Measurements from ENCODE around the gene HNRNPH1. TPM values are rescaled to one million over a fixed set of nuclear protein-coding genes. Genes with fewer than 3 reads are reported as not detected.
A peak's percentile ranks its signal among the peaks of the same experiment; 100 is the strongest.

The HNRNPH1 gene
- total RNA-seq, 2 experiments from 2014 or later = 634 to 659 TPM

- DNase-seq (no peak), ATAC-seq (no peak)
- H3K27ac Mint-ChIP-seq = peak overlapping the region; percentile 84
- peaks cover 57% of the 10 kb centered on the region for H3K4me1 Mint-ChIP-seq
- H3K9me3 Mint-ChIP-seq (ENCODE audit: low read depth) = no peaks in the 10 kb centered on the region
- POLR2A ChIA-PET = interaction anchor here (0.6 to 4.5 kb wide), 5 partner anchors 8 to 81 kb away, joined by 3 to 59 read pairs (median 3); partner anchors contain the start of gene RUFY1
- CTCF ChIA-PET = interaction anchor here (0.8 to 1.9 kb wide), 4 partner anchors 9 to 61 kb away, joined by 3 to 7 read pairs (median 4); no protein-coding TSS in a partner anchor
- H3K36me3 Mint-ChIP-seq (ENCODE audit: low read depth) = peaks cover 73% of the 10 kb centered on the region
- intact Hi-C loops (cut with DNase I, micrococcal nuclease) = loop anchor here (5.0 to 10.0 kb wide), 7 partner anchors 64 to 1624 kb away; partner anchors contain the start of genes MGAT4B (in 1 of the 2), RACK1 (in 1 of the 2), RNF130 (in 1 of the 2) and SQSTM1 (in 1 of the 2)
- H3K4me3 Mint-ChIP-seq = peak overlapping the region; percentile 94
- H3K27me3 Mint-ChIP-seq = no peaks in the 10 kb centered on the region
Observed at GRCh38 chr5:179620703-179621350, 2.6 kb downstream of the HNRNPH1 start.

- POLR2A ChIA-PET = interaction anchor here (1.2 to 4.5 kb wide), 3 partner anchors 8 to 70 kb away, joined by 3 to 59 read pairs (median 5); partner anchors contain the start of gene RUFY1
- CTCF ChIA-PET = interaction anchor here (1.8 to 1.9 kb wide), 2 partner anchors 8 to 49 kb away, joined by 6 to 7 read pairs; no protein-coding TSS in a partner anchor
- intact Hi-C loops (cut with DNase I, micrococcal nuclease) = loop anchor here (5.0 to 10.0 kb wide), 7 partner anchors 63 to 1625 kb away; partner anchors contain the start of genes MGAT4B (in 1 of the 2), RACK1 (in 1 of the 2), RNF130 (in 1 of the 2) and SQSTM1 (in 1 of the 2)
- peak overlapping the region; percentile 94 for H3K4me3 Mint-ChIP-seq
- ATAC-seq (no peak), DNase-seq (no peak)
- H3K9me3 Mint-ChIP-seq (ENCODE audit: low read depth) = no peaks in the 10 kb centered on the region
- H3K4me1 Mint-ChIP-seq = peaks cover 60% of the 10 kb centered on the region
- no peaks in the 10 kb centered on the region for H3K27me3 Mint-ChIP-seq
- peaks cover 77% of the 10 kb centered on the region for H3K36me3 Mint-ChIP-seq (ENCODE audit: low read depth)
- peak overlapping the region; percentile 84 for H3K27ac Mint-ChIP-seq
Observed at GRCh38 chr5:179620293-179620692, 3.2 kb downstream of the HNRNPH1 start.

GRCh38 chr5:179619776-179620175, 3.7 kb downstream of the HNRNPH1 start:
- ChIA-PET POLR2A (interaction anchor here (1.2 kb wide), 1 partner anchor 69 kb away, joined by 3 read pairs; the partner anchor contains the start of gene RUFY1), CTCF (interaction anchor here (1.0 to 1.8 kb wide), 2 partner anchors 49 to 143 kb away, joined by 3 to 6 read pairs; no protein-coding TSS in a partner anchor)
- Mint-ChIP-seq H3K9me3 (ENCODE audit: low read depth) (no peaks in the 10 kb centered on the region), H3K27me3 (no peaks in the 10 kb centered on the region), H3K4me1 (peaks cover 58% of the 10 kb centered on the region), H3K36me3 (ENCODE audit: low read depth) (peaks cover 82% of the 10 kb centered on the region), H3K4me3 (peak overlapping the region; percentile 94), H3K27ac (peak overlapping the region; percentile 37)
- DNase-seq (no peak), ATAC-seq (no peak)
- intact Hi-C loops (cut with DNase I, micrococcal nuclease) = loop anchor here (5.0 to 10.0 kb wide), 7 partner anchors 62 to 1625 kb away; partner anchors contain the start of genes MGAT4B (in 1 of the 2), RACK1 (in 1 of the 2), RNF130 (in 1 of the 2) and SQSTM1 (in 1 of the 2)

- Mint-ChIP-seq H3K4me3 (peak overlapping the region; percentile 94), H3K27ac (peak overlapping the region; percentile 86), H3K36me3 (ENCODE audit: low read depth) (peaks cover 89% of the 10 kb centered on the region), H3K9me3 (ENCODE audit: low read depth) (no peaks in the 10 kb centered on the region), H3K4me1 (peaks cover 56% of the 10 kb centered on the region), H3K27me3 (no peaks in the 10 kb centered on the region)
- ATAC-seq = no peak
- CTCF ChIA-PET = interaction anchor here (1.0 to 1.8 kb wide), 2 partner anchors 50 to 144 kb away, joined by 3 to 6 read pairs; no protein-coding TSS in a partner anchor
- POLR2A ChIA-PET = no interaction called here
- DNase-seq = no peak
- intact Hi-C loops (cut with DNase I, micrococcal nuclease) = no loop called here
Observed at GRCh38 chr5:179618923-179619554, 4.4 kb downstream of the HNRNPH1 start.

- Mint-ChIP-seq H3K4me3 (peak overlapping the region; percentile 29), H3K36me3 (ENCODE audit: low read depth) (peaks cover 91% of the 10 kb centered on the region), H3K4me1 (peaks cover 64% of the 10 kb centered on the region), H3K27ac (peak overlapping the region; percentile 77), H3K9me3 (ENCODE audit: low read depth) (no peaks in the 10 kb centered on the region), H3K27me3 (no peaks in the 10 kb centered on the region)
- CTCF ChIA-PET = no interaction called here
- no peak for DNase-seq
- intact Hi-C loops (cut with DNase I, micrococcal nuclease) = no loop called here
- POLR2A ChIA-PET = no interaction called here
- no peak for ATAC-seq
Observed at GRCh38 chr5:179617930-179618329, 5.5 kb downstream of the HNRNPH1 start.

- H3K27me3 Mint-ChIP-seq = no peaks in the 10 kb centered on the region
- no peak overlapping the region for H3K4me3 Mint-ChIP-seq
- peaks cover 63% of the 10 kb centered on the region for H3K4me1 Mint-ChIP-seq
Observed at GRCh38 chr5:179616002-179616594, 7.4 kb downstream of the HNRNPH1 start.

GRCh38 chr5:179615203-179615602, 8.3 kb downstream of the HNRNPH1 start:
- H3K4me3 Mint-ChIP-seq = no peak overlapping the region
- CTCF ChIA-PET = interaction anchor here (0.6 kb wide), 1 partner anchor 32 kb away, joined by 3 read pairs; no protein-coding TSS in a partner anchor
- no peak overlapping the region for H3K27ac Mint-ChIP-seq
- intact Hi-C loops (cut with DNase I, micrococcal nuclease) = no loop called here
- ATAC-seq (no peak), DNase-seq (no peak)
- H3K27me3 Mint-ChIP-seq = no peaks in the 10 kb centered on the region
- POLR2A ChIA-PET = interaction anchor here (0.8 to 5.8 kb wide), 2 partner anchors 7 to 88 kb away, joined by 4 to 59 read pairs; partner anchors contain the start of gene HNRNPH1
- no peaks in the 10 kb centered on the region for H3K9me3 Mint-ChIP-seq (ENCODE audit: low read depth)
- peaks cover 62% of the 10 kb centered on the region for H3K4me1 Mint-ChIP-seq
- peaks cover 87% of the 10 kb centered on the region for H3K36me3 Mint-ChIP-seq (ENCODE audit: low read depth)

More at GRCh38 chr5:179616002-179616594, 7.4 kb downstream of the HNRNPH1 start:
- DNase-seq (no peak), ATAC-seq (no peak)
- Mint-ChIP-seq H3K9me3 (ENCODE audit: low read depth) (no peaks in the 10 kb centered on the region), H3K27ac (peak overlapping the region; percentile 37), H3K36me3 (ENCODE audit: low read depth) (peaks cover 87% of the 10 kb centered on the region)
- POLR2A ChIA-PET = interaction anchor here (0.8 kb wide), 1 partner anchor 8 kb away, joined by 3 read pairs; no protein-coding TSS in a partner anchor
- intact Hi-C loops (cut with DNase I, micrococcal nuclease) = no loop called here
- CTCF ChIA-PET = no interaction called here

- no peaks in the 10 kb centered on the region for H3K9me3 Mint-ChIP-seq (ENCODE audit: low read depth)
- ATAC-seq (no peak), DNase-seq (no peak)
- H3K27me3 Mint-ChIP-seq = no peaks in the 10 kb centered on the region
- intact Hi-C loops (cut with DNase I, micrococcal nuclease) = no loop called here
- CTCF ChIA-PET = interaction anchor here (0.6 kb wide), 2 partner anchors 25 to 32 kb away, joined by 3 read pairs; no protein-coding TSS in a partner anchor
- POLR2A ChIA-PET = interaction anchor here (0.6 to 5.8 kb wide), 4 partner anchors 8 to 89 kb away, joined by 4 to 59 read pairs (median 6); partner anchors contain the start of gene HNRNPH1
- peaks cover 86% of the 10 kb centered on the region for H3K36me3 Mint-ChIP-seq (ENCODE audit: low read depth)
- no peak overlapping the region for H3K4me3 Mint-ChIP-seq
- H3K4me1 Mint-ChIP-seq = peaks cover 63% of the 10 kb centered on the region
- H3K27ac Mint-ChIP-seq = no peak overlapping the region
Observed at GRCh38 chr5:179614745-179615144, 8.7 kb downstream of the HNRNPH1 start.

- H3K4me3 Mint-ChIP-seq = no peak overlapping the region
- intact Hi-C loops (cut with DNase I, micrococcal nuclease) = no loop called here
- no peaks in the 10 kb centered on the region for H3K27me3 Mint-ChIP-seq
- H3K4me1 Mint-ChIP-seq = peaks cover 64% of the 10 kb centered on the region
- DNase-seq (no peak), ATAC-seq (no peak)
- POLR2A ChIA-PET = interaction anchor here (0.5 to 5.8 kb wide), 11 partner anchors 9 to 245 kb away, joined by 3 to 59 read pairs (median 3); partner anchors contain the start of genes HNRNPH1, MRNIP and RUFY1
- peaks cover 83% of the 10 kb centered on the region for H3K36me3 Mint-ChIP-seq (ENCODE audit: low read depth)
- CTCF ChIA-PET = interaction anchor here (0.6 to 1.0 kb wide), 3 partner anchors 10 to 1201 kb away, joined by 3 read pairs; partner anchors contain the start of gene HNRNPH1
- no peaks in the 10 kb centered on the region for H3K9me3 Mint-ChIP-seq (ENCODE audit: low read depth)
- H3K27ac Mint-ChIP-seq = peak overlapping the region; percentile 72
Observed at GRCh38 chr5:179613460-179614071, 9.9 kb downstream of the HNRNPH1 start.
